Measurements from ENCODE around the gene GLRA1. TPM values are rescaled to one million over a fixed set of nuclear protein-coding genes. Genes with fewer than 3 reads are reported as not detected.

The GLRA1 gene
- total RNA-seq, 1 donor from 2014 or later, result not detected

DNA sequence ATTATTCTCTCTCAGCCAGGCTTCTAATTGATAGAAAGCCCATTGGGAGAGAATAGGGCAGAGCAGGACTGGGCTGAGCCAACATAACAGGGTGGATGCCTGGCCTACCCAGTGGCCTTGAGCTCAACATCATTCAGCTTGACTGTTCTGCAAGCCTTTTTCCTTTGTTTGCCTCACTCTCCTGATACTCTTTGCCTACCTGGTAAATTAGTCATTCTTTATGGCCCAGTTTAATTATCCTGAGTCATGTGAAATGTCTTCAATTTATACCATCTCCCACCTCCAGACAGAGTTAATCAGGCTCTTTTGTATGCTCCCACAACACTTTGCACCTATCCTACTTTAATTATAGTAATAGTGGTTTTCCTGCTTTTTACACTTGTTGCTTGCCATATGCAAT, 13.6 kb downstream of the GLRA1 start:
- Mint-ChIP-seq H3K27ac (ENCODE audit: unreplicated experiment) (no peak overlapping the region), H3K4me3 (ENCODE audit: unreplicated experiment) (no peak overlapping the region), H3K4me1 (ENCODE audit: unreplicated experiment) (peaks cover 6% of the 10 kb centered on the region), H3K9me3 (ENCODE audit: unreplicated experiment) (no peaks in the 10 kb centered on the region), H3K36me3 (ENCODE audit: low read depth, unreplicated experiment) (no peaks in the 10 kb centered on the region), H3K27me3 (ENCODE audit: unreplicated experiment) (no peaks in the 10 kb centered on the region)
- no peak for DNase-seq (ENCODE audit: low spot score)
- TF ChIP-seq, protein P1, sequence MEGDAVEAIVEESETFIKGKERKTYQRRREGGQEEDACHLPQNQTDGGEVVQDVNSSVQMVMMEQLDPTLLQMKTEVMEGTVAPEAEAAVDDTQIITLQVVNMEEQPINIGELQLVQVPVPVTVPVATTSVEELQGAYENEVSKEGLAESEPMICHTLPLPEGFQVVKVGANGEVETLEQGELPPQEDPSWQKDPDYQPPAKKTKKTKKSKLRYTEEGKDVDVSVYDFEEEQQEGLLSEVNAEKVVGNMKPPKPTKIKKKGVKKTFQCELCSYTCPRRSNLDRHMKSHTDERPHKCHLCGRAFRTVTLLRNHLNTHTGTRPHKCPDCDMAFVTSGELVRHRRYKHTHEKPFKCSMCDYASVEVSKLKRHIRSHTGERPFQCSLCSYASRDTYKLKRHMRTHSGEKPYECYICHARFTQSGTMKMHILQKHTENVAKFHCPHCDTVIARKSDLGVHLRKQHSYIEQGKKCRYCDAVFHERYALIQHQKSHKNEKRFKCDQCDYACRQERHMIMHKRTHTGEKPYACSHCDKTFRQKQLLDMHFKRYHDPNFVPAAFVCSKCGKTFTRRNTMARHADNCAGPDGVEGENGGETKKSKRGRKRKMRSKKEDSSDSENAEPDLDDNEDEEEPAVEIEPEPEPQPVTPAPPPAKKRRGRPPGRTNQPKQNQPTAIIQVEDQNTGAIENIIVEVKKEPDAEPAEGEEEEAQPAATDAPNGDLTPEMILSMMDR (IDR thresholded peaks at IDR 0.05; ENCODE audit: unreplicated experiment), result no peak

DNA sequence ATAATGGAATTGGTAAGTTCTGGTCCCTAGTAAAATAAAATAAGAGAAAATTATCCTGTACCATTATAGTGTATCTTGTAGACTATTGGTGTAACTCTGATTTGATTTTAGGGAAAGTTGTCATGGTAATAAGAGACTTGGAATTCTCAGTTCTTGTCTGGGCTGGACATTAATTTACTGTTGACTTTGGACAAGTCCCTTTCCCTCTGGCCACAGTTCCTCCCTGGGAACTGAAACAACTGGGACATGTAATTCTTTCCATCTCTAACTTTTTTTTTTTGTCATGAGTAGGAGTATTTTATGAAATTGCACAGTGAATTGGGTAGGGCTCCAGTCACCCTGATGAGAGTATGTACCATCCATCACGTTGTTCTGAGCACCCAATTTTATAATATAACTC, 15.0 kb downstream of the GLRA1 start:
- H3K4me1 Mint-ChIP-seq (ENCODE audit: unreplicated experiment), result peaks cover 6% of the 10 kb centered on the region
- TF ChIP-seq, protein P1 (IDR thresholded peaks at IDR 0.05; ENCODE audit: unreplicated experiment), result no peak
- no peak overlapping the region for H3K27ac Mint-ChIP-seq (ENCODE audit: unreplicated experiment)
- no peaks in the 10 kb centered on the region for H3K27me3 Mint-ChIP-seq (ENCODE audit: unreplicated experiment)
- DNase-seq (ENCODE audit: low spot score), result no peak
- no peaks in the 10 kb centered on the region for H3K36me3 Mint-ChIP-seq (ENCODE audit: low read depth, unreplicated experiment)
- H3K9me3 Mint-ChIP-seq (ENCODE audit: unreplicated experiment), result no peaks in the 10 kb centered on the region
- H3K4me3 Mint-ChIP-seq (ENCODE audit: unreplicated experiment), result no peak overlapping the region

DNA sequence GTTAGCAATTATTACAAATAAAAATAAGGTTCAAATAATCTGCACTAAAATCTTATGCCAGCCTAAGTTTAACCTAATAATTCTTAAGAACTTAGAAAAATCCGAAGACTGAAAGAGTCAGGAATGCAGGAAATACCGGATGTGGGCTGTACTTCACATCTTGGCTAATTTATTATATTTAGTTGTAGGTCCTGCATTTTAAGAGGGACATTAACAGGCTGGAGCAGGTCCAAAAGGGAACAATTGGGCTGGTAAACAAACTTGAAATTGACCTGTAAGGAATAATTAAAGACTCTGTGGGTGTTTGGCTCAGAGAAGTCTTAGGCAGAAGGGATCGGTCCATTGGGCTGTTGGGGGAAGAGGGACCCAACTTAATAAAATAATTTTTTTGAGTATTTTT, 18.4 kb downstream of the GLRA1 start:
- Mint-ChIP-seq H3K36me3 (ENCODE audit: low read depth, unreplicated experiment) (no peaks in the 10 kb centered on the region), H3K27ac (ENCODE audit: unreplicated experiment) (no peak overlapping the region), H3K9me3 (ENCODE audit: unreplicated experiment) (no peaks in the 10 kb centered on the region), H3K4me3 (ENCODE audit: unreplicated experiment) (no peak overlapping the region), H3K4me1 (ENCODE audit: unreplicated experiment) (peaks cover 6% of the 10 kb centered on the region), H3K27me3 (ENCODE audit: unreplicated experiment) (no peaks in the 10 kb centered on the region)
- TF ChIP-seq, protein P1 (IDR thresholded peaks at IDR 0.05; ENCODE audit: unreplicated experiment), result no peak
- DNase-seq (ENCODE audit: low spot score), result no peak

DNA sequence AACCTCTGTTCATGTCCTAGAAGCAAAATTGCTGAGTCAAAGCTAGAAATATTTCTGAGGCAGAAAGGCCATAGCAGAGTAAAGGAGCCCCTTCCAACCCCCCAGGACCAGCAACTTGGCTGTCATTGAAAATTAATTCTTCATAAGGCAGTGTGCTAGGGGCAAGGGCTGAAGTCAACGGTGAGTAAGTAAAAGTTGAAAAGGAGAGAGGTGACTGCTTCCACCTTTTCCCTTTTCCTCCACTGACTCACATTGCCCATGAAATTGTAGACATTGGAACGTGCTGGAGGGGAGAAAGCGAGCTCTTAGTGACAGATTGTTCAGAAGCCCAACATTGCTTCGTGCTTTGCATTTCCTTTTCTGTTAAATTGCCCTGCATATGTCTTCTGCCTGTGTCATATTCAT, 19.1 kb downstream of the GLRA1 start:
- peaks cover 6% of the 10 kb centered on the region for H3K4me1 Mint-ChIP-seq (ENCODE audit: unreplicated experiment)
- H3K9me3 Mint-ChIP-seq (ENCODE audit: unreplicated experiment), result no peaks in the 10 kb centered on the region
- DNase-seq (ENCODE audit: low spot score), result no peak
- no peak overlapping the region for H3K27ac Mint-ChIP-seq (ENCODE audit: unreplicated experiment)
- H3K4me3 Mint-ChIP-seq (ENCODE audit: unreplicated experiment), result no peak overlapping the region
- TF ChIP-seq, protein P1 (IDR thresholded peaks at IDR 0.05; ENCODE audit: unreplicated experiment), result no peak
- H3K36me3 Mint-ChIP-seq (ENCODE audit: low read depth, unreplicated experiment), result no peaks in the 10 kb centered on the region
- no peaks in the 10 kb centered on the region for H3K27me3 Mint-ChIP-seq (ENCODE audit: unreplicated experiment)

DNA sequence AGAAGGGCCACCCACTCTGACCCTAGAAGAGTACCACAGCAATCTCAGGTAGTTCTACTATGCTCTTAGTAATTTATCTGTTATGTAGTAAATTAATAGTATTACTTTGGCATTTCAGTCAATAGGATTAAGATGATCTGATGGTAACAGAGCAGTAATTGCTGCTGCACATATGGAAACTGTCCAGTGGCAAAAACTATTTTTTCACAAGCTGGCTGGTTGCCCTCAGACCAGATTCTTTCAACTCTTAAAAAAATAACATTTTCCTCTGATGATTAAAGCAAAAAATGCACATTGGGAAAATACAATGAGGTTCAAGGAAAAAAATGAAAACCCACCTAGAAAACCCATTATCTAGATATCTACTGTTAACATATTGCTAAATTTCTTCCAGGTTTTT, 19.7 kb downstream of the GLRA1 start:
- TF ChIP-seq, protein P1 (IDR thresholded peaks at IDR 0.05; ENCODE audit: unreplicated experiment), result no peak
- DNase-seq (ENCODE audit: low spot score), result no peak
- Mint-ChIP-seq H3K9me3 (ENCODE audit: unreplicated experiment) (no peaks in the 10 kb centered on the region), H3K36me3 (ENCODE audit: low read depth, unreplicated experiment) (no peaks in the 10 kb centered on the region), H3K4me3 (ENCODE audit: unreplicated experiment) (no peak overlapping the region), H3K4me1 (ENCODE audit: unreplicated experiment) (peaks cover 6% of the 10 kb centered on the region), H3K27ac (ENCODE audit: unreplicated experiment) (no peak overlapping the region), H3K27me3 (ENCODE audit: unreplicated experiment) (peaks cover 2% of the 10 kb centered on the region)

Data from endothelial cell (in vitro differentiated cells).